NT2/D1 (cell line): ENCODE results near the gene TMEM222.

Experiments used
- DNase-seq: peaks from one replicate; pipeline ENCODE4 v3.0.0-alpha.2; 2011; ENCODE audit warnings: low read depth, low spot score
- H3K27me3 ChIP-seq: 2 replicates; pipeline ENCODE4 v1.6.0; 2011; ENCODE audit warnings: mild to moderate bottlenecking; ENCODE audit not compliant: insufficient read length, insufficient read depth
- H3K36me3 ChIP-seq: 2 replicates; pipeline ENCODE4 v1.6.1; 2011; ENCODE audit warnings: mild to moderate bottlenecking, low read length, mixed read lengths; ENCODE audit not compliant: insufficient read depth, insufficient read length
- H3K4me1 ChIP-seq: 2 replicates; pipeline ENCODE4 v1.5.1; 2011; ENCODE audit not compliant: insufficient read depth, insufficient read length
- H3K4me3 ChIP-seq: 2 replicates; pipeline ENCODE4 v1.5.1; 2011; ENCODE audit warnings: low read depth; ENCODE audit not compliant: insufficient read length
- H3K9ac ChIP-seq: 2 replicates; pipeline ENCODE4 v1.6.0; 2011; ENCODE audit warnings: low read depth; ENCODE audit not compliant: insufficient read length
- H3K9me3 ChIP-seq: 2 replicates; pipeline ENCODE4 v1.5.1; 2011; ENCODE audit warnings: mild to moderate bottlenecking, low read length; ENCODE audit not compliant: insufficient read depth
- SUZ12 ChIP-seq: IDR thresholded peaks from 2 replicates; pipeline ENCODE4 v1.6.1; 2011; ENCODE audit not compliant: insufficient read length, insufficient read depth; ENCODE audit errors: extremely low read depth
- YY1 ChIP-seq: IDR thresholded peaks from 2 replicates; pipeline ENCODE4 v1.6.1; 2011; ENCODE audit not compliant: insufficient read length, insufficient read depth
- ZNF274 ChIP-seq: IDR thresholded peaks from 2 replicates; pipeline ENCODE4 v1.6.1; 2011; ENCODE audit warnings: mild to moderate bottlenecking, low read depth, low read length

TMEM222 gene

GRCh38 chr1:27325286-27325685 is 3.3 kb downstream of the TMEM222 start:
- TF ChIP-seq YY1 (no peak), SUZ12 (no peak), ZNF274 (no peak)
- peaks cover 7% of the 10 kb centered on the region for H3K27me3 ChIP-seq
- peaks cover 4% of the 10 kb centered on the region for H3K4me1 ChIP-seq
- H3K9ac ChIP-seq: no peak overlapping the region
- peaks cover 65% of the 10 kb centered on the region for H3K36me3 ChIP-seq
- no peaks in the 10 kb centered on the region for H3K9me3 ChIP-seq
- no peak overlapping the region for H3K4me3 ChIP-seq
- DNase-seq: no peak

DNA sequence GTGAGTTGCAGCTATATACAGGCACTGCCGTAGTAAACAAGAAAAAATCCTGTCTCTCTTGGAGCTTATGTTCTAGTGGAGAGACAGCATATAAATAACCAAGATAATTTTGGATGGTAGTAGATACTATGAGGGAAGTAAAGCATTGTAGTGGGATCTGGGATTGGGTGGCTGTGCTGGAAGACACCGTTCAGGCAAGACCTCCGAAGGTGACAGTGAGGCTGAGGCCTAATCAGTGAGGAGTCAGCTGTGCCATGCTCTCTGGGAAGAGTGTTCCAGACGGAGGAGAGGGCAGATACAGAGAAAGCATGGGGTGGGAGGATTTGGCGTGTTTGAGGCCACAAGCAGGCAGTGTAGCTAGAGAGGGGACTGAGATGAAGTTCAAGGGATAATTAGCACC is 6.0 kb downstream of the TMEM222 start:
- peaks cover 7% of the 10 kb centered on the region for H3K4me1 ChIP-seq
- TF ChIP-seq SUZ12: no peak
- no peak for TF ChIP-seq YY1
- no peak for TF ChIP-seq ZNF274
- H3K9me3 ChIP-seq: no peaks in the 10 kb centered on the region
- peaks cover 91% of the 10 kb centered on the region for H3K36me3 ChIP-seq
- H3K27me3 ChIP-seq: no peaks in the 10 kb centered on the region
- no peak overlapping the region for H3K9ac ChIP-seq
- no peak for DNase-seq
- H3K4me3 ChIP-seq: no peak overlapping the region

DNA sequence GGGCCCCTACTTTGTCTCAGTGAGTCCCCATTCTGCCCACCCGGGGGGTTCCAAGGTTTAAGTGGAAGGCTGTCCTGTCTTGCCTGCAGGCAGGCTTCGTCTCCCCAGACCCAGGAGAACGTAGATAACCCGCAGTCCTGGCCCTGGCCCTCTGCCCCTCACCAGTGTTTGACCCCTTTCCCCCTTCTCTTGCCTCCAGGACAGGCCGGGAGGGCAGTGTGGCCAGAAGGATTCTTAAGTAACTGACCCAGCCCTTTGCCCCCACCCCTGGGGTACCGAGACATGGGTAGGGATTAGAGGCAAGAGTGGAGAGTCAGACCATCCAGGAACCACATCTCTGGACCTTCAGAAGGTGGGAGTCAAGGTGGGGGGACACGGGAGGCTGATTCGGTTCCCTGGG is 8.8 kb downstream of the TMEM222 start:
- Histone ChIP-seq H3K9me3 (no peaks in the 10 kb centered on the region), H3K9ac (no peak overlapping the region), H3K36me3 (peaks cover 93% of the 10 kb centered on the region), H3K27me3 (no peaks in the 10 kb centered on the region), H3K4me1 (peaks cover 4% of the 10 kb centered on the region), H3K4me3 (no peak overlapping the region)
- no peak for DNase-seq
- no peak for TF ChIP-seq SUZ12
- TF ChIP-seq ZNF274: no peak
- no peak for TF ChIP-seq YY1

- Histone ChIP-seq H3K27me3 (no peaks in the 10 kb centered on the region), H3K4me1 (peaks cover 4% of the 10 kb centered on the region), H3K4me3 (no peak overlapping the region), H3K9me3 (no peaks in the 10 kb centered on the region), H3K36me3 (peaks cover 93% of the 10 kb centered on the region), H3K9ac (no peak overlapping the region)
- TF ChIP-seq YY1: no peak
- TF ChIP-seq ZNF274: no peak
- no peak for TF ChIP-seq SUZ12
- DNase-seq: no peak
Observed at GRCh38 chr1:27331426-27331825, 9.5 kb downstream of the TMEM222 start.

DNA sequence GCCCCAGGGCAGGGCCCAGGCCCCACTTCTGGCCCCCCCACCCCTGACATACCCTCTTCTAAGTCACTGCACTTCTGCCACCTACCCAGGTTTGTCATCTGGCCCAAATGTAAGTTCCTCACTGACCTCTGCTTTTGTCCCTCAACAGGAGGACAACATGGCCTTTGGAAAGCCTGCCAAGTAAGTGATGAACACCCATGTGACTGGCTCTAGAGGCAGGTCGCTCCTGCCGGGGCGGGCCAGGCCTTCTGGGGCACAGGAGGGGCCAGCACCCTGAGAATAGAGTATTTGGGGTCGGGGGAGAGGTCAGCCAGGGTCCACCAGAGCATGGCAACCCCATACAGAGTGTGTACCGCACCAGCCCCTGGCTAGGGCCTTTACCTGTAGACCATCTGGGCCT is 10.0 kb downstream of the TMEM222 start:
- no peak overlapping the region for H3K9ac ChIP-seq
- no peak for DNase-seq
- no peaks in the 10 kb centered on the region for H3K27me3 ChIP-seq
- no peaks in the 10 kb centered on the region for H3K9me3 ChIP-seq
- no peak overlapping the region for H3K4me3 ChIP-seq
- H3K36me3 ChIP-seq: peaks cover 93% of the 10 kb centered on the region
- TF ChIP-seq SUZ12 (no peak), YY1 (no peak), ZNF274 (no peak)
- H3K4me1 ChIP-seq: peaks cover 4% of the 10 kb centered on the region

GRCh38 chr1:27332536-27333281 is 10.7 kb downstream of the TMEM222 start:
- Histone ChIP-seq H3K9ac (no peak overlapping the region), H3K4me3 (no peak overlapping the region), H3K36me3 (peaks cover 86% of the 10 kb centered on the region), H3K4me1 (peaks cover 4% of the 10 kb centered on the region), H3K27me3 (no peaks in the 10 kb centered on the region), H3K9me3 (no peaks in the 10 kb centered on the region)
- DNase-seq: no peak
- no peak for TF ChIP-seq ZNF274
- no peak for TF ChIP-seq YY1
- TF ChIP-seq SUZ12: no peak

- no peak for TF ChIP-seq ZNF274
- no peak for TF ChIP-seq YY1
- TF ChIP-seq SUZ12: no peak
- Histone ChIP-seq H3K27me3 (no peaks in the 10 kb centered on the region), H3K9me3 (no peaks in the 10 kb centered on the region), H3K4me3 (no peak overlapping the region), H3K9ac (no peak overlapping the region), H3K36me3 (peaks cover 76% of the 10 kb centered on the region), H3K4me1 (peaks cover 7% of the 10 kb centered on the region)
- DNase-seq: no peak
Observed at GRCh38 chr1:27333717-27334279, 11.8 kb downstream of the TMEM222 start.
